Measurements from ENCODE around the gene TRAPPC2L.

Gene TRAPPC2L

DNA sequence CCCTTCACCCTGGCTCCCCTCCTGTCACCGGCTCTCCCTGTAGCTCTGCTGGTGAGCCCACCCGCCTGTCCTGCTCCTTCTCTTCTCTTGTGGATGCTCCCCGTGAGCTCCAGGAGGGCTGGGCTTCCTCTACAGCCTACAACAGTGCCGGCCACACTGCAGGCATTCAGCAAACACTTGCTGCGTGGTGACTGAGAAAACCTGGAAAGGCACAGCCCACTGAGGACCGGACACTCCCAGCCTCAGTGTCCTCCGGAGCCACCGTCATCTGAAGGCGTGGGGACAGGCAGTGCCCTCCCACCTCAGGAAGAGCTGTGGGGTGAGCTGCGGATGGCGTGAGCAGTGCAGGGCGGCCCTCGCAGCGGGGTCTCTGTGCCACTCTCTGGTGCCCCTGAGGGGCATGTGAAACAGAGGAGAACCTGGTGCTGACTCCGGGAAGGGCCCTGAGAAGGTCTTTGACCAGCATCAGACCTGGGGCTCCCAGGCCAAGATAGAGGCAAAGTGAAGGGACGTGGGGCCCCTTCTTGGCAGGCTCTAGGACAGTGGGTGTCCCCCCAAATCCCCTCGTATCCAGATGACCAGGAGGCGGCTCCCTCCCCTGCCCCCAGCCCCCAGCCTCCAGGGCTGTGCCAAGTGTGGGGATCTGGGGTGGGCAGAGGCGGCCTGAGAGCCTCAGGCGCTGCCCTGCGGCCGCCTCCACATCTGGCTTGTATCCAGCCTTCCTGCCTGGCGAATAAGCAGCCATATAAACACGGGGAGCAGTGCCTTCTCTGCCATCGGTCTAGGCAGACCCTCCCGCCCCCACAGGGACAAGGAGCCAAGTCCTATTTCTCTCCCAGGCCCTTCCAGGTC, 53.6 kb downstream of the TRAPPC2L start:
- peak in 1 of 14 donors; percentile 34 for DNase-seq

DNA sequence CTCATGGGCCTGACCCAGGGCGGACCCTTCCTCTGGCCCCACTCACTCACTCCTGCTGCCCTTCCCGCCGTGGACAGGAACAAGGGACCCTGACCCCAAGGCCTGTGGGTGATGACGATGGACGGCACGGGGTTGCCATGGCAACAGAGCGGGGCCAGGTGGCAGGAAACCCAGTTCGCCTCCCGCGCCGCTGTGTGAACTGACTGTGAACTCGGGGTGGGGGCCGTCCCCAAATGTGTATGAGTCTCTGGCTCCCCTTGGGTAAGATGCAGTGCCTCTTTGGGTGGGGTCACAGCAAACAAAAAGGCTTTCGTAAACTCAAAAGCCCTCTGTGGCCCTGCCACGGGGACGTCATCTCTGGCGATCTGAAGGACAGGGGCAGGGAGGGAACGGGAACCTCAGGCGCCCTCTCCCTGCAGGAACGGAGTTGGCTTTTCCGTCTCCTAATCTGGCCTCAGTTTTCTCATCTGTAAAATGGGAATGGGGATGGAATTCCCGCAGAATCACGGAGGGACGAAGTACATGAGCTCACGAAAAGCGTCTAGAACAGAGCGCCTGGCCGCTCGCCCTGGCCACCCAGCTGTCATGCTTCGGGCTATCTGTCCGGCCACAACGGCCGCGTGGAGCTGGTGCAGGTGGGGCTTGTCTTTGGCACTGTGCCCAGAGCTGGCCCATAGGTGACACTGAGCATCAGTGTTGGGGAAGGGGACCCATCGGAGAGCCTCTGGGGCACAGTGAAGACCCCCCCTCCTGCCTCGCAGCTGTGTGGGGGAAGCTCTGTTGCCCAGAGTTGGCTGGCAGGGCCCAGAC, 54.4 kb downstream of the TRAPPC2L start:
- DNase-seq: no peak

DNA sequence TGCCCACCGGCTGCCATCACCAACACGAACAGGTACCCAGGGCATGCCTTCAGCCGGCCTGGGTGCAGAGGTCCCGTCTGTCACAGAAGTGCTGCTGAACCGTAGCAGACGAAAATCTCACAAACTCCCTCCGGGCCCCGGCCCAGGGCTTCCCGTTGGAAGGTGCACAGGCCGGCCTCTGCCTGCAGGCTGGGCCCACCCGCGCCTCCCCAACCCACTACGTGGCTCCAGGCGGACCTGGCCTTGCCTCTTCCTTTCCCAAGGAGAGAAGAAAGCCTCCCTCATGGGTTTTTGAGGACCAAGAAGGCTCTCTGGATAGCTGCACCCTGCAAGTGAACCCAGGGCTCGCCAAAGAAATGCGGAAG, 55.0 kb downstream of the TRAPPC2L start:
- no peak for DNase-seq
